Measurements from ENCODE around the gene ACOX3. TPM values are rescaled to one million over a fixed set of nuclear protein-coding genes. Genes with fewer than 3 reads are reported as not detected.
"Not testable (repeated sequence)": the region's sequence is repeated elsewhere in the genome, so short reads cannot be mapped to it uniquely, and the experiment has no call there.

ACOX3 gene
- polyA plus RNA-seq, 4 donors = 13.0 to 18.6 (median 15.7) TPM

- no peak for DNase-seq (ENCODE audit: low read depth in 4 of 4, low spot score in 3 of 4)
These were observed 32.8 kb downstream of the ACOX3 start for GRCh38 chr4:8407756-8408155.

GRCh38 chr4:8407316-8407715, 33.2 kb downstream of the ACOX3 start:
- DNase-seq (ENCODE audit: low read depth in 4 of 4, low spot score in 3 of 4) = no peak

- DNase-seq (ENCODE audit: low read depth in 4 of 4, low spot score in 3 of 4) = not testable (repeated sequence)
These were observed 33.6 kb downstream of the ACOX3 start for GRCh38 chr4:8406887-8407286.

- no peak for DNase-seq (ENCODE audit: low read depth in 4 of 4, low spot score in 3 of 4)
These were observed 35.0 kb downstream of the ACOX3 start for GRCh38 chr4:8405516-8405875.

- DNase-seq (ENCODE audit: low read depth in 4 of 4, low spot score in 3 of 4) = no peak
These were observed 35.6 kb downstream of the ACOX3 start for GRCh38 chr4:8404791-8405515.

GRCh38 chr4:8403976-8404375, 36.5 kb downstream of the ACOX3 start:
- no peak for DNase-seq (ENCODE audit: low read depth in 4 of 4, low spot score in 3 of 4)

GRCh38 chr4:8403173-8403753, 37.3 kb downstream of the ACOX3 start:
- DNase-seq (ENCODE audit: low read depth in 4 of 4, low spot score in 3 of 4) = peak in 2 of 4 donors; percentile 51 to 59

GRCh38 chr4:8402640-8403039, 37.9 kb downstream of the ACOX3 start:
- no peak for DNase-seq (ENCODE audit: low read depth in 4 of 4, low spot score in 3 of 4)

GRCh38 chr4:8402181-8402597, 38.3 kb downstream of the ACOX3 start:
- no peak for DNase-seq (ENCODE audit: low read depth in 4 of 4, low spot score in 3 of 4)

- DNase-seq (ENCODE audit: low read depth in 4 of 4, low spot score in 3 of 4) = no peak
These were observed 38.9 kb downstream of the ACOX3 start for GRCh38 chr4:8401665-8402064.

GRCh38 chr4:8400632-8401325, 39.7 kb downstream of the ACOX3 start:
- DNase-seq (ENCODE audit: low read depth in 4 of 4, low spot score in 3 of 4) = no peak

GRCh38 chr4:8399298-8399697, 41.2 kb downstream of the ACOX3 start:
- no peak for DNase-seq (ENCODE audit: low read depth in 4 of 4, low spot score in 3 of 4)

- no peak for DNase-seq (ENCODE audit: low read depth in 4 of 4, low spot score in 3 of 4)
These were observed 42.2 kb downstream of the ACOX3 start for GRCh38 chr4:8398347-8398746.

- DNase-seq (ENCODE audit: low read depth in 4 of 4, low spot score in 3 of 4) = no peak
These were observed 43.6 kb downstream of the ACOX3 start for GRCh38 chr4:8396762-8397406.

GRCh38 chr4:8395504-8396296, 44.8 kb downstream of the ACOX3 start:
- DNase-seq (ENCODE audit: low read depth in 4 of 4, low spot score in 3 of 4) = no peak

GRCh38 chr4:8394806-8395205, 45.7 kb downstream of the ACOX3 start:
- DNase-seq (ENCODE audit: low read depth in 4 of 4, low spot score in 3 of 4) = no peak

GRCh38 chr4:8394061-8394519, 46.4 kb downstream of the ACOX3 start:
- DNase-seq (ENCODE audit: low read depth in 4 of 4, low spot score in 3 of 4) = no peak

- DNase-seq (ENCODE audit: low read depth in 4 of 4, low spot score in 3 of 4) = peak in 1 of 4 donors; percentile 51
These were observed 46.9 kb downstream of the ACOX3 start for GRCh38 chr4:8393593-8394038.

GRCh38 chr4:8392591-8393190, 47.8 kb downstream of the ACOX3 start:
- DNase-seq (ENCODE audit: low read depth in 4 of 4, low spot score in 3 of 4) = no peak

GRCh38 chr4:8391972-8392371, 48.6 kb downstream of the ACOX3 start:
- DNase-seq (ENCODE audit: low read depth in 4 of 4, low spot score in 3 of 4) = no peak
